ENCODE measurements around the gene CEMIP2.

CEMIP2 gene

GRCh38 chr9:71647094-71647591, 121.2 kb downstream of the CEMIP2 start:
- no peak overlapping the region for H3K4me3 ChIP-seq (ENCODE audit: low read depth, low read length)

DNA sequence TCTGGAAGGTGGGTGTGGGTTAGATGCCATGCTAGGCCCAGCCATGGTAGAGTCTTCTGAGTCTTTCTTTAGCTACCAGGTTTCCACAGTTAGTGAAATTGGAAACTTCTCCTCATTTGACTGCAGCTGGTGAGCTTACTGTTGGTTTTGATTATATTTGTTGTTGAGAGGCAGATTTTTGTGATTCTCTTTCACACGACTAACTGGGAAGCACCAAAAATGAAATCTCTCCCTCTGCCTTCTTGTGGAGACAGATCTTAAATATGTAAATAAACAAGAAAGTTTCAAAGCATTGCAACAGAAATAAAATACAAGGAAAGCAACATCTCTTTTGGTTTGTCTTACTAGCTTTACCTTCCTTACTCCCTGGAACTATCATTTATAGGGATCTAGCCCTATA, 122.2 kb downstream of the CEMIP2 start:
- H3K4me3 ChIP-seq (ENCODE audit: low read depth, low read length) = no peak overlapping the region

DNA sequence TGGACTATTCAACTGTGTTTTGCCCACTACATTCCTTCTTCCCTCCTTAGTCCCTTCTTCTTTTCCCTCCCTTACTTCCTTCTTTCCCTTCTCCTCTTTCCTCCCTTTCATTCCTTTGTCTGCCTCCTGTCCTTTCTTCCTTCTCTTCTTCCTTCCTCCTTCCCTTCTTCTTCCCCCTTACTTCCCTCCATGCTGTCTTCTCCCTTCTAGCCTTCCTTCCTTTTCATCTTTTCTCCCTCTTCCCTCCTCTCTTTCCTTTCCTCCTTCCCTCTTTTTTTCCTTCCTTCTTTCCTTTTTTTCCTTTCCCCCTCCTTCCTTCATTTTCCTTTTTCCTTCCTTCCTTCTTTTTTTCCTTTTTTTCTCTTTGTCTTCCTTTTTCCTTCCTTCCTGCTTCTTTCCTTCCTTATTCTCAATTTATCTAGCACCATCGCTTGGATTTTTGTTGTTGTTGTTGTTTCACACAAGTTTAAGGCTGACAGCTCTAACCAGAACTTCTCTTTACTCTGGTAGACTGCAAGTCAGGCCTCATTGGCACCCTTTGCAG, 123.4 kb downstream of the CEMIP2 start:
- no peak overlapping the region for H3K4me3 ChIP-seq (ENCODE audit: low read depth, low read length)

- no peak overlapping the region for H3K4me3 ChIP-seq (ENCODE audit: low read depth, low read length)
These were observed 125.0 kb downstream of the CEMIP2 start for GRCh38 chr9:71643330-71643729.

DNA sequence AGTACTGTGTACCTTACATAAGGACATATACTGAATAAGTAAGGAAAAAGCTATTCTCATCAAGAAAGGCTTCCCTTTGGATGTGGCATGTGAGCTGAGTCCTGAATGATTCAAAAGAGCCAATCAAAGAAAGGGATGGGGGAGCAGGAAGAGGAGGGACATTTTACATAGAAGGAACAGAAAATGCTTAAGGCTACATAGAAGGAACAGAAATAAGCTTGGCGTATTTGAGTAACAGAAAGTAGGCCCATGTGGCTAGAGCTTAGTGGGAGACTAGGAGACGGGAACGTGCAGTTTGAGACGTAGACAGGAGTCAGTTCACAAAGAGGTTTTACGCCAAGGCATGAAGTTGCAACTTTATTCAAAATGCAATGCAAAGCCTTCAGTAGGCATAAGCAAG, 126.3 kb downstream of the CEMIP2 start:
- no peak overlapping the region for H3K4me3 ChIP-seq (ENCODE audit: low read depth, low read length)

DNA sequence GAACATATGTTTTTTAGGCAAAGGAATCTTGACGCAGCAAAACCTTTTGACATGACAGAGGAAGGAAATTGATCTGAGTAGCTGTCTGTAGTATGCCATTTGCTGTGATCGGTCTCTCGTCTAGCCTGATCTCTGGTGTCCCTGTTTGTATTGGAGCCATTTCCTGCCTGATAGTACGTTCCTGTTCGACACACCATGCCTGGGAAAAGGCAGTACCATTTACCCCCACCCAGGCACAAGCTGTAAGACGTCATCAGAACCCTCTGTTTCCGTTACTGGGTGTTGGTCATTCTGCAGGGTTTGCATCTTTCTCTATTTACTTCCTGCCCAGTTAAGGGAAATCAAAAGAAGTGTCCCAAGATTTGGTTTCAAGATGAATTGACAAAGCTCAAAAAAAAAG, 129.7 kb downstream of the CEMIP2 start:
- H3K4me3 ChIP-seq (ENCODE audit: low read depth, low read length) = no peak overlapping the region

- H3K4me3 ChIP-seq (ENCODE audit: low read depth, low read length) = no peak overlapping the region
These were observed 130.4 kb downstream of the CEMIP2 start for GRCh38 chr9:71637926-71638325.

DNA sequence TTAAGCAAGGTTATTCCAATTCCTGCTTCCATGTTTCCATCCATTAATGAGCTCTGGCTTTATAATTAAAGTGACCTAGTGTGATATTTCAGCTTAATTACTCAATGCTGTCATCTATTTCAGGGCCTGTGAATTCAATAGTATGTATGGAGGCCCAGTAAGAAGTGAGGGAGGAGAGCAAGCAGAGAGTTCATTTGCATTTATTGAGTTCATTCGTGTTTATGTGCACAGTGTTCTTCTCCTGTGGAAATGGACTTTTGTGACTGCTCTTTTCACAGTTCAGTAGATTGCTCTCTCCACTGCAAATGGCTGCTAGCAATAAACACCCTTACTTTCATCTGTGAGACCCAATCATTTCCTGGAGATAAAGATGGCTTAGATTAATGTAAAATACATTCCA, 130.9 kb downstream of the CEMIP2 start:
- H3K4me3 ChIP-seq (ENCODE audit: low read depth, low read length) = no peak overlapping the region

GRCh38 chr9:71636143-71636839, 132.0 kb downstream of the CEMIP2 start:
- no peak overlapping the region for H3K4me3 ChIP-seq (ENCODE audit: low read depth, low read length)

DNA sequence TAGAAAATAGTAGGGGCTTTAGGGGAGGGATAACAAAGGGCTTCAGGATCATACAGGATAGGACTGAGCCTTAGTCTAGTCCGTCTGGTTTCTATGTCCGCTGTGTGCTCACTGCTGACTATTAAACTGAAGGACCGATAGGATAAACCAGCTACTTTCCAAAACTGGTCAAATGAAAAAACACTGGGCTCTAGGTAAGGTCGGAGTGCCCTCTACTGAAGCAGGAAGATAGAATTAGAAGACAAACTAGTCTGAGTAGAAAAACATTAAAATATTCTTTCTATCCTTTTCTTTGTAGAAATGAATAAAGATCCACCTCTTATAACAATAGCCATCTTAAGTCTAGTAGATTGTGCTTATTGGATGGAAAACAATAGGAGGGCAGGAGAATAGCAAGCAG, 133.6 kb downstream of the CEMIP2 start:
- H3K4me3 ChIP-seq (ENCODE audit: low read depth, low read length) = no peak overlapping the region
